ENCODE data around the gene FAM110A.

DNA sequence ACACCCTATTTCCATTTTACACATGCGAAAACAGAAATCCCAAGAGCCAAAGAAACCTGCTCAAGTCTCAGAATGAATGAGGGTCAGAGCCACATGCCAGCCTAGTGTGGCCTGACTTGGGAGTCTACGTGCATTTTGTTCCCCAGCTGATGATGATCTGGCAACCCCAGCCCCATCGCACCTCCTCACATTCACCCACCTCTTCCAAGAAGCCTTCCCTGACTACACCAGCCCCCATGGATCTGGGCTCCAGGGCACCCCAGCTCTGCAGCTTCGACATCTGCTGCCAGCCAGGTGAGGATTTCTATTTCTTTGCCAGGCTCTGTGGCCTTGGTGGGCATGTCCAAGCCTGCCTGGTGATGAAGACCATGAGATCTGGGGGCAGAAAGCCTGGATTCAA, 41.6 kb downstream of the FAM110A start:
- TF ChIP-seq, protein P1, sequence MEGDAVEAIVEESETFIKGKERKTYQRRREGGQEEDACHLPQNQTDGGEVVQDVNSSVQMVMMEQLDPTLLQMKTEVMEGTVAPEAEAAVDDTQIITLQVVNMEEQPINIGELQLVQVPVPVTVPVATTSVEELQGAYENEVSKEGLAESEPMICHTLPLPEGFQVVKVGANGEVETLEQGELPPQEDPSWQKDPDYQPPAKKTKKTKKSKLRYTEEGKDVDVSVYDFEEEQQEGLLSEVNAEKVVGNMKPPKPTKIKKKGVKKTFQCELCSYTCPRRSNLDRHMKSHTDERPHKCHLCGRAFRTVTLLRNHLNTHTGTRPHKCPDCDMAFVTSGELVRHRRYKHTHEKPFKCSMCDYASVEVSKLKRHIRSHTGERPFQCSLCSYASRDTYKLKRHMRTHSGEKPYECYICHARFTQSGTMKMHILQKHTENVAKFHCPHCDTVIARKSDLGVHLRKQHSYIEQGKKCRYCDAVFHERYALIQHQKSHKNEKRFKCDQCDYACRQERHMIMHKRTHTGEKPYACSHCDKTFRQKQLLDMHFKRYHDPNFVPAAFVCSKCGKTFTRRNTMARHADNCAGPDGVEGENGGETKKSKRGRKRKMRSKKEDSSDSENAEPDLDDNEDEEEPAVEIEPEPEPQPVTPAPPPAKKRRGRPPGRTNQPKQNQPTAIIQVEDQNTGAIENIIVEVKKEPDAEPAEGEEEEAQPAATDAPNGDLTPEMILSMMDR (IDR thresholded peaks at IDR 0.05) = no peak
- TF ChIP-seq POLR2A (IDR thresholded peaks at IDR 0.05) = no peak

All from body of pancreas (tissue), 4 donors.